NCI-H510A treated with DMSO at 0.1 percent for 48 hours (cell line): Measurements from ENCODE around the gene LRRC28.

Experiments used
- DNase-seq: peaks from one replicate; lab custom pipeline; 2025; lab: John Stamatoyannopoulos, UW

Gene LRRC28

GRCh38 chr15:99343881-99344551 is 92.7 kb downstream of the LRRC28 start:
- no peak for DNase-seq

GRCh38 chr15:99344639-99345038 is 93.4 kb downstream of the LRRC28 start:
- no peak for DNase-seq

- no peak for DNase-seq
Observed at GRCh38 chr15:99345242-99345641, 94.0 kb downstream of the LRRC28 start.

- DNase-seq, result no peak
Observed at GRCh38 chr15:99345832-99346462, 94.7 kb downstream of the LRRC28 start.

- DNase-seq, result no peak
Observed at GRCh38 chr15:99347574-99347973, 96.3 kb downstream of the LRRC28 start.

- no peak for DNase-seq
Observed at GRCh38 chr15:99348412-99348811, 97.1 kb downstream of the LRRC28 start.

GRCh38 chr15:99350408-99350807 is 99.1 kb downstream of the LRRC28 start:
- DNase-seq, result no peak

- DNase-seq, result no peak
Observed at GRCh38 chr15:99359769-99360168, 108.5 kb downstream of the LRRC28 start.

- DNase-seq, result no peak
Observed at GRCh38 chr15:99361545-99362185, 110.4 kb downstream of the LRRC28 start.

GRCh38 chr15:99365242-99365641 is 114.0 kb downstream of the LRRC28 start:
- no peak for DNase-seq

- DNase-seq, result no peak
Observed at GRCh38 chr15:99366013-99366412, 114.7 kb downstream of the LRRC28 start.

GRCh38 chr15:99368743-99369142 is 117.5 kb downstream of the LRRC28 start:
- no peak for DNase-seq

GRCh38 chr15:99369196-99369595 is 117.9 kb downstream of the LRRC28 start:
- no peak for DNase-seq

GRCh38 chr15:99371180-99372103 is 120.2 kb downstream of the LRRC28 start:
- DNase-seq, result no peak

GRCh38 chr15:99385005-99385669 is 133.9 kb downstream of the LRRC28 start:
- no peak for DNase-seq

- DNase-seq, result no peak
Observed at GRCh38 chr15:99385865-99386264, 134.6 kb downstream of the LRRC28 start.

GRCh38 chr15:99386391-99386790 is 135.1 kb downstream of the LRRC28 start:
- no peak for DNase-seq

- DNase-seq, result no peak
Observed at GRCh38 chr15:99387421-99388168, 136.3 kb downstream of the LRRC28 start.

- no peak for DNase-seq
Observed at GRCh38 chr15:99390667-99391066, 139.4 kb downstream of the LRRC28 start.

- DNase-seq, result no peak
Observed at GRCh38 chr15:99393641-99394040, 142.4 kb downstream of the LRRC28 start.

- DNase-seq, result no peak
Observed at GRCh38 chr15:99396375-99396774, 145.1 kb downstream of the LRRC28 start.
